ENCODE data around the gene GLT1D1. TPM values are rescaled to one million over a fixed set of nuclear protein-coding genes. Genes with fewer than 3 reads are reported as not detected.

Gene GLT1D1
- total and polyA plus RNA-seq, 2 of the 8 experiments (the other 6 are each of a cell fraction or from before 2014, with no cell fraction given): 1.5 to 3.6 TPM

DNA sequence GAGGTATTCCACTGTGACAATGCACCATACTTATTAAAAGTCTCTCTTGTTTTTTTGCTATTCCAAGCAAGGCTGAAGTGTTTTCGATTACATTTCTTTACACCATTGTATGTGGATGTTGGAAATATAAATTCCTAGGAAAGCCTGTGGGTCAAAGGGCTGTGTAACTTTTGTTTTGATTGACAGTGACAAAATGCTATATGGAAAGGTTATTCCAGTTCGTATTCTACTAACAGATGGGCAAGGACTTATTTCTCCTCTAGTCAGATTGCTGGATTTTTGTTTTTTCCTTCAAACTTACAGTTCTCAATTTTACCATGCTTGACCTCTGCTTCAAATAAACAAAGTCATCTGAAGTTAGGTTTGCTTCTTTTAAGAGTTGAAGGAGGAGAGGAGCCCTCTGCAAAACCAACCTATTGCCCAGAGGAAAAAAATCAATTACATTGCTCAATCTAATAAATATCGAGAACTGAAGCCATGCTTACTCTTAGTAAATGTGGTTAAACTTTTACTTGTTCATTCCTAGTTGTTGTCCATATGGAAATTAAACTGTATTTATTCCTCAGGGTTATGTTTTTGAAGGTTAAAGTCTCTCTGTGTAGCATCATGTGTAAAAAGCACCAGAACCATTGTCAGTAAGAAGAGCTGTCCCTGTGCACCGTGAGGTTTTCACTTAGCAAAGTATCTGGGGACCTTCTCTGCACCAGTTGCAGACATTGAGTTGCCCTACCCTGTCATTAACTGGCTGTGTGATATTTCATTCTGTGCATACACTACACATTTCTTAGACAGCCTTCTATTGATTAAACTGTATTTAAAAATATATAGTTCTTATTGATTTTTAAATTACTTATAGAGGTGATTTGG lies 26.9 kb downstream of the GLT1D1 start:
- WGBS, 2 experiments (ENCODE audit: extremely low coverage in 1 of 2, insufficient coverage in 1 of 2, insufficient read length in 1 of 2, insufficient replicate concordance in 2 of 2, low coverage in 1 of 2, low lambda C conversion rate in 2 of 2, missing lambda C conversion rate in 1 of 2): 90% methylated on average over 4 of the region's 4 CpGs; no CpG with 5 or more reads in 1 of the 2 experiments
- Histone ChIP-seq H3K27me3 (replicated peaks in 1 of 4; ENCODE audit: control insufficient read depth in 3 of 4, extremely low read depth in 1 of 4, insufficient read depth in 3 of 4, low read length in 3 of 4) (no peaks in the 10 kb centered on the region), H3K4me2 (ENCODE audit: insufficient read depth in 1 of 2, low read depth in 2 of 2, low read length in 2 of 2) (no peak overlapping the region), H3K4me1 (replicated peaks in 1 of 4; ENCODE audit: control insufficient read depth in 3 of 4, insufficient read depth in 4 of 4, low read length in 3 of 4) (no peaks in the 10 kb centered on the region), H3K79me1 (ENCODE audit: low read depth, low read length) (no peaks in the 10 kb centered on the region), H2AFZ (ENCODE audit: low read length) (no peak overlapping the region), H3K79me2 (ENCODE audit: control insufficient read depth in 1 of 2, insufficient read depth in 2 of 2, low read length in 2 of 2) (no peaks in the 10 kb centered on the region), H3K9me3 (ENCODE audit: insufficient read depth in 2 of 2, low read depth in 1 of 2, low read length in 1 of 2) (peaks cover 19% of the 10 kb centered on the region in 2 experiments), H4K5ac (ENCODE audit: insufficient read length, low read depth, low read length) (no peak overlapping the region), H3K14ac (ENCODE audit: insufficient read length) (no peak overlapping the region), H2AK5ac (ENCODE audit: low read depth, low read length) (no peak overlapping the region), H3K56ac (replicated peaks; ENCODE audit: insufficient read length, low read depth, low read length) (no peak overlapping the region), H3K4ac (replicated peaks; ENCODE audit: insufficient read length, low read depth, low read length) (no peak overlapping the region), H2BK20ac (ENCODE audit: low read length) (no peak overlapping the region), H3K9ac (replicated peaks in 1 of 4; ENCODE audit: extremely low read depth in 1 of 4, low read depth in 3 of 4, low read length in 3 of 4) (no peak overlapping the region), H3K27ac (ENCODE audit: low read depth, low read length) (no peak overlapping the region), H3K23me2 (ENCODE audit: low read depth, low read length) (no peaks in the 10 kb centered on the region), H2BK15ac (ENCODE audit: low read length) (no peak overlapping the region), H2BK120ac (replicated peaks; ENCODE audit: low read depth, low read length) (no peak overlapping the region), H3K18ac (ENCODE audit: extremely low read depth, low read length) (no peak overlapping the region), H3K23ac (ENCODE audit: insufficient read length) (no peak overlapping the region), H4K91ac (replicated peaks; ENCODE audit: insufficient read length, low read length) (no peak overlapping the region), H2BK12ac (ENCODE audit: low read depth, low read length) (no peak overlapping the region), H4K8ac (ENCODE audit: extremely low read depth, insufficient read depth, low read length) (no peak overlapping the region), H3K4me3 (ENCODE audit: extremely low read depth in 1 of 4, insufficient read depth in 2 of 4, low read depth in 3 of 4, low read length in 4 of 4) (no peak overlapping the region), H4K20me1 (replicated peaks in 1 of 2; ENCODE audit: control insufficient read depth in 1 of 2, insufficient read depth in 2 of 2, low read length in 2 of 2) (no peaks in the 10 kb centered on the region), H2BK5ac (ENCODE audit: low read depth, low read length) (no peak overlapping the region), H3K36me3 (ENCODE audit: control insufficient read depth in 2 of 4, insufficient read depth in 4 of 4, low read length in 3 of 4) (no peaks in the 10 kb centered on the region; a peak in 1 of 8 replicates)
- POLR2A ChIA-PET (ENCODE audit: partially characterized antibody): no interaction called here
- DNase-seq (ENCODE audit: low read depth in 1 of 2, low spot score in 2 of 2): no peak
- FAIRE-seq: no peak
- TF ChIP-seq KDM1A (IDR thresholded peaks at IDR 0.05; ENCODE audit: borderline replicate concordance, low read length) (no peak), HDAC6 (IDR thresholded peaks at IDR 0.05; ENCODE audit: low read depth, low read length) (no peak), TCF12 (IDR thresholded peaks at IDR 0.05; ENCODE audit: low read depth, low read length) (no peak), YY1 (IDR thresholded peaks at IDR 0.05; ENCODE audit: low read depth, low read length) (no peak)
- CTCF ChIA-PET (ENCODE audit: partially characterized antibody): no interaction called here

Data from H1 (cell line).